Epithelial cell of esophagus (primary cell): Measurements from ENCODE around the gene TLE2.

Source experiments
- DNase-seq: peaks from one replicate; pipeline ENCODE4 v3.0.0; 2010; ENCODE audit warnings: low read depth
- H3K4me3 ChIP-seq: 2 replicates; pipeline ENCODE4 v1.5.1; 2011; ENCODE audit warnings: mild to moderate bottlenecking, low read length, control low read depth
- TF ChIP-seq, protein P1 (sequence below): IDR thresholded peaks from 2 replicates; pipeline ENCODE4 v1.5.1; 2011; ENCODE audit warnings: low read depth, mild to moderate bottlenecking, low read length, control low read depth, inconsistent platforms; ENCODE audit not compliant: insufficient read depth; ENCODE audit errors: missing control alignments

Gene TLE2

DNA sequence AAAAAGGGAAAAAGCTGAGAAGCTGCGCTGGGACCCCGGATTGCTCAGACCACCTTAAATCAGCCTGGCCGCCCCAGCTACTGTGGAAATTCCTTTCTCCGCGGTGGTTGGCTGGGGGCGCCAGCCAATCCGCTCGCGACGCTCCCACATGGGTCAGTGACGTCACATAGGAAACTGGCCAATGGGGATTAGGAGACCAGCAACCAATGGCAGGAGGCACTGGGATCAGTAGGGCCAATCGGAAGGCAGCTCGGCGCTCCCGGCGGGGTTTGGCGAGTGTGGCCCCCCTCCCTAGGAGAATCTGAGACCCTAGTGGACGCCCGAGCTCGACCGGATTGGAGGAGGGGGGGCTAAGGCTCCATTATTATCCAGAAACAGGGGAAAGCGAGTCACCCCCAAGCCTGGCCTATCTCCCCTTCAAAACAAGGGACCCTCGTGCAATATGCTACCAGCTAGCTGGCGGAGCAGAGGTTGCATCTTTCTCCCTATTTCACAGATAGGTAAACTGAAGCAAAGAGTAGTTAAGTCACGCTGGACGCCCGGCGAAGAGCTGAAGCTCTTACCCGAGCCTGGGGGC lies 6.5 kb upstream of the TLE2 start:
- peak; percentile 99 for DNase-seq
- TF ChIP-seq, protein P1, sequence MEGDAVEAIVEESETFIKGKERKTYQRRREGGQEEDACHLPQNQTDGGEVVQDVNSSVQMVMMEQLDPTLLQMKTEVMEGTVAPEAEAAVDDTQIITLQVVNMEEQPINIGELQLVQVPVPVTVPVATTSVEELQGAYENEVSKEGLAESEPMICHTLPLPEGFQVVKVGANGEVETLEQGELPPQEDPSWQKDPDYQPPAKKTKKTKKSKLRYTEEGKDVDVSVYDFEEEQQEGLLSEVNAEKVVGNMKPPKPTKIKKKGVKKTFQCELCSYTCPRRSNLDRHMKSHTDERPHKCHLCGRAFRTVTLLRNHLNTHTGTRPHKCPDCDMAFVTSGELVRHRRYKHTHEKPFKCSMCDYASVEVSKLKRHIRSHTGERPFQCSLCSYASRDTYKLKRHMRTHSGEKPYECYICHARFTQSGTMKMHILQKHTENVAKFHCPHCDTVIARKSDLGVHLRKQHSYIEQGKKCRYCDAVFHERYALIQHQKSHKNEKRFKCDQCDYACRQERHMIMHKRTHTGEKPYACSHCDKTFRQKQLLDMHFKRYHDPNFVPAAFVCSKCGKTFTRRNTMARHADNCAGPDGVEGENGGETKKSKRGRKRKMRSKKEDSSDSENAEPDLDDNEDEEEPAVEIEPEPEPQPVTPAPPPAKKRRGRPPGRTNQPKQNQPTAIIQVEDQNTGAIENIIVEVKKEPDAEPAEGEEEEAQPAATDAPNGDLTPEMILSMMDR: no peak
- H3K4me3 ChIP-seq: peak overlapping the region; percentile 65

DNA sequence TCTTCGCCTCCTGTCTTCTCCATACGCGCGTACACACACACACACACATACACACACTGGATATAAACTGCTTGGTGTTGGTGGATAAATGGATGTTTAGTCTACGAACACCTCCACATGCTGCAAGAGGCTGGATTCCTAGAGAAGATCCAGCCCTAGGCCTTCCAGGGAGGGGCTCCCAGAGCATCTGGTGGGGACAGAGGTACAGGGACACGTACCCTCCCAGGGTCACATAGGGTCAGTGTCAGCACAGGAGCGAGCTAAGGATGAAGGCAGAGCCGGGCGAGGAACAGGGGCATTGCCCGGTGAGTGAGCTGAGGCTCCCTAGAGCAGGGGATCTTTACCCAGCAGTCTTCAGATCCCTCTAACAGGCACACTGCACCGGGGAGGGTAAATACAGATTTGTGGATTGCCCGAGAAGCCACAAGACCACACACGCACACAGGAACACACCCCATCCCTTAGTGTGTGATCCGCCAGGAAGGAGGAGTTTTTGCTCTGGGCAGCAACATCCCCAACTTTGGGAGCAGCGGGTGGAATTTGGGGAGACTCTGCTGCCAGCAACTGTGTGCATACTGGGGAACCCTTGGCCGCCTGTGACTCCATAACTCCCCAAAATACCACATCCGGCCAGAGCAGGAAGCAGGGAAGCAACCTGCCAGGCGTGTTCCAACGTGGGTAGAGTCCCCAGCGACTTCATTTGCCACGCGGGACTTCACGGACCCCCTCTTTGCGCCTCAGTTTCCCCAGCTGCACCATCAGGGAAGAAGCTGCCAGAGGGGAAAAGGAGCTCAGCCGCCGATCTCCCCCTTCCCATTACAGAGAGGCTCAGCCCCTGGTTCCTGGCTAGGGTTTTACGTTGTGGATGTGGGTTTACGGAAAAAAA lies 5.8 kb upstream of the TLE2 start:
- H3K4me3 ChIP-seq: peak overlapping the region; percentile 65
- DNase-seq: peak; percentile 41
- TF ChIP-seq, protein P1: no peak

DNA sequence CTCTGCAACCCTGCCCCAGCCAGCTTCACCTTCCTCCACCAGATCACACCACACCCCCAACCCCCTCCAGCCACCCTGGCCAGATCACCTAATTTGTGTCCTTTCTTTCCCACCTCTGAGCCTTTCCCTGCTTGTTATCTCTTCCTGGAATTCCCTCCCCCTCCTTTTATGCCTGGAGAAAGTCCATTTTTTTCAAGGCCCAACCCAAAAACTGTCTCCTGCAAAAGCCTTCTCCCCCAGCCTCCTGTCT lies 5.3 kb upstream of the TLE2 start:
- TF ChIP-seq, protein P1: no peak
- no peak overlapping the region for H3K4me3 ChIP-seq
- no peak for DNase-seq

- no peak overlapping the region for H3K4me3 ChIP-seq
Observed at GRCh38 chr19:3033595-3034405, 4.7 kb upstream of the TLE2 start.

DNA sequence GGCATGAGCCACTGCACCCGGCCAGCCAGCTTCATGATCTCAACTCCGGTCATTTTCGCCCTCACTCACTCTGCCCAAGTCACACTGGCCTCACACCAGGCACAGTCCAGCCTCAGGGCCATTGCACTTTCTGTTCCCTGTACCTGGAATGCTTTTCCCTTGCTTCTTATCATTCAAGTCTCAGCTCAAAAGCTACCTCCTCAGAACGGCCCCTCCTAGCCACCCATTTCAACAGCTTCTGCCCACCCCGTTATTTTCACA lies 2.5 kb upstream of the TLE2 start:
- H3K4me3 ChIP-seq: no peak overlapping the region
- no peak for DNase-seq
- TF ChIP-seq, protein P1: no peak

More at GRCh38 chr19:3033595-3034405, 4.7 kb upstream of the TLE2 start:
- no peak for DNase-seq
- TF ChIP-seq, protein P1: no peak

DNA sequence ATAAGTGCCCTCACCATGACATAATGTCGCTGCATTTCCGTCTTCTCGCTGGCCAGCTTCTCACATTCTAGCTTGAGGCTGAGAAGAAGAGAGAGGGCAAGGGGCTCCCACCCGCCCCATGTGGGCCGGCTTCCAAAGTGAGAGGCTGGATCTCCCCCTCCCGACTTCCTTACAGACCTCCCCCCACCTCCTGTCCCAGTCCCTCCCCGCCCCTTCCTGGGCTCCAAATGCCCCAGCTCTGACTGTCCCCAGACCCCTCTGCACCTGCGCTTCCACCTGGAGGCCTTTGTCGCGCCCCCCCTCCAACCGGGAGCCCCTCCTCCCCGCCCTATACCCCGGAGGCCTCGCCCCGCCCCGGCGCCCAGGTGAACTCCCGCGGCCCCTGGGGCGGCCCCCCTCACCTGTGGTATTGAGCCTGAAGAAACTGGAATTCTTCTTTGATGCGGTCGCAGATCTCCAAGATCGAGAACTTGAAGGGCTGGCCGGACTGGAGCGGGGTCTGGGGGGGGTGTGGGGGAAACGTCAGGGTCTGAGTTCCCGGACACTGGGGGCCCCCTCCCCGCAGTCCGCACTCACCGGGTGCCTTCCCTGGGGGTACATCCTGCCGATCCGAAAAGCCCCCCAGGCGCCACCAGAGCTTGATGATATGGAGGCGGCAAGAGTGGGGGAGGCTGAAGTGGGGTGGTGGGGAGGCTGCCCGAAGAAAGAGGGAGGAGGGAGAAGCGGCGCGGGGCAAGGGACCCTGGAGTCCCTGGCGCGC lies 595 bp downstream of the TLE2 start:
- TF ChIP-seq, protein P1: no peak
- DNase-seq: no peak
- H3K4me3 ChIP-seq: peak overlapping the region; percentile 39
